ACHN (cell line): ENCODE data around the gene C1RL.

Source experiments
- DNase-seq: peaks from one replicate; pipeline ENCODE4 v3.0.0-alpha.2; 2015
- in situ Hi-C: cut with HindIII; loops from 2 replicates; pipeline ENCODE4 v1.10.0; 2017; ENCODE audit warnings: low sequenced_read_pairs, low pct_ligation_motif_present, low pct_unique_long_range_greater_than_20kb

Gene C1RL

GRCh38 chr12:7076493-7076892 is 32.5 kb downstream of the C1RL start:
- DNase-seq, result no peak
- in situ Hi-C loops, result no loop called here

GRCh38 chr12:7075939-7076338 is 33.1 kb downstream of the C1RL start:
- in situ Hi-C loops, result no loop called here
- no peak for DNase-seq

- in situ Hi-C loops, result no loop called here
- no peak for DNase-seq
Observed at GRCh38 chr12:7075518-7075917, 33.5 kb downstream of the C1RL start.

GRCh38 chr12:7073946-7074345 is 35.1 kb downstream of the C1RL start:
- no peak for DNase-seq
- in situ Hi-C loops, result no loop called here

- no peak for DNase-seq
- in situ Hi-C loops, result no loop called here
Observed at GRCh38 chr12:7072554-7072953, 36.5 kb downstream of the C1RL start.

- in situ Hi-C loops, result no loop called here
- no peak for DNase-seq
Observed at GRCh38 chr12:7072035-7072434, 37.0 kb downstream of the C1RL start.

GRCh38 chr12:7069386-7069785 is 39.6 kb downstream of the C1RL start:
- DNase-seq, result no peak
- in situ Hi-C loops, result no loop called here

GRCh38 chr12:7068994-7069346 is 40.0 kb downstream of the C1RL start:
- in situ Hi-C loops, result no loop called here
- DNase-seq, result no peak

GRCh38 chr12:7068240-7068993 is 40.6 kb downstream of the C1RL start:
- in situ Hi-C loops, result no loop called here
- no peak for DNase-seq

- in situ Hi-C loops, result no loop called here
- DNase-seq, result no peak
Observed at GRCh38 chr12:7067096-7067495, 41.9 kb downstream of the C1RL start.

- in situ Hi-C loops, result no loop called here
- DNase-seq, result no peak
Observed at GRCh38 chr12:7066596-7066995, 42.4 kb downstream of the C1RL start.

- in situ Hi-C loops, result no loop called here
- DNase-seq, result no peak
Observed at GRCh38 chr12:7065073-7065623, 43.9 kb downstream of the C1RL start.

- in situ Hi-C loops, result no loop called here
- DNase-seq, result no peak
Observed at GRCh38 chr12:7064516-7064915, 44.5 kb downstream of the C1RL start.

- no peak for DNase-seq
- in situ Hi-C loops, result no loop called here
Observed at GRCh38 chr12:7061596-7061995, 47.4 kb downstream of the C1RL start.

GRCh38 chr12:7061138-7061537 is 47.9 kb downstream of the C1RL start:
- no peak for DNase-seq
- in situ Hi-C loops, result no loop called here

GRCh38 chr12:7060353-7060954 is 48.6 kb downstream of the C1RL start, which contains the start of gene C1S:
TSS of gene C1S (plus strand) at chr12:7060718. CDS start at chr12:7061913, 1,195 bp downstream.
- in situ Hi-C loops, result no loop called here

GRCh38 chr12:7059780-7060179 is 49.2 kb downstream of the C1RL start:
- no peak for DNase-seq
- in situ Hi-C loops, result no loop called here

More at GRCh38 chr12:7060353-7060954, 48.6 kb downstream of the C1RL start, which contains the start of gene C1S:
- peak; percentile 94 for DNase-seq

- in situ Hi-C loops, result no loop called here
- DNase-seq, result no peak
Observed at GRCh38 chr12:7058850-7059395, 50.1 kb downstream of the C1RL start.

- DNase-seq, result no peak
- in situ Hi-C loops, result no loop called here
Observed at GRCh38 chr12:7058163-7058845, 50.7 kb downstream of the C1RL start.
